GM21423 (cell line): ENCODE data around the gene FLYWCH2.
A peak's percentile ranks its signal among the peaks of the same experiment; 100 is the strongest.
"Not testable (repeated sequence)": the region's sequence is repeated elsewhere in the genome, so short reads cannot be mapped to it uniquely, and the experiment has no call there.

Experiments used
- ATAC-seq: cut with Tn5 transposase; IDR thresholded peaks from one replicate; pipeline ENCODE4 v1.9.1; 2021; ENCODE audit warnings: mild to moderate bottlenecking, moderate library complexity; ENCODE audit not compliant: unreplicated experiment

The FLYWCH2 gene

GRCh38 chr16:2881783-2882649 lies 999 bp upstream of the FLYWCH2 start:
- ATAC-seq = no peak

- no peak for ATAC-seq
Measured at GRCh38 chr16:2883458-2883908, 468 bp downstream of the FLYWCH2 start.

GRCh38 chr16:2884041-2884451 lies 1.0 kb downstream of the FLYWCH2 start:
- no peak for ATAC-seq

- ATAC-seq = no peak
Measured at GRCh38 chr16:2894231-2894630, 11.2 kb downstream of the FLYWCH2 start.

- ATAC-seq = no peak
Measured at GRCh38 chr16:2895813-2896212, 12.8 kb downstream of the FLYWCH2 start.

- no peak for ATAC-seq
Measured at GRCh38 chr16:2896480-2897010, 13.5 kb downstream of the FLYWCH2 start.

GRCh38 chr16:2897110-2897509 lies 14.1 kb downstream of the FLYWCH2 start:
- peak; percentile 64 for ATAC-seq

GRCh38 chr16:2898831-2899563 lies 16.0 kb downstream of the FLYWCH2 start:
- no peak for ATAC-seq

- ATAC-seq = no peak
Measured at GRCh38 chr16:2899564-2900072, 16.6 kb downstream of the FLYWCH2 start.

GRCh38 chr16:2900526-2901075 lies 17.6 kb downstream of the FLYWCH2 start:
- no peak for ATAC-seq

- ATAC-seq = no peak
Measured at GRCh38 chr16:2902337-2903130, 19.5 kb downstream of the FLYWCH2 start.

GRCh38 chr16:2904100-2904921 lies 21.3 kb downstream of the FLYWCH2 start:
- peak; percentile 34 for ATAC-seq

GRCh38 chr16:2904922-2905240 lies 21.9 kb downstream of the FLYWCH2 start:
- ATAC-seq = peak; percentile 1

GRCh38 chr16:2905241-2905987 lies 22.4 kb downstream of the FLYWCH2 start:
- ATAC-seq = peak; percentile 74

GRCh38 chr16:2905988-2906387 lies 23.0 kb downstream of the FLYWCH2 start:
- no peak for ATAC-seq

- ATAC-seq = not testable (repeated sequence)
Measured at GRCh38 chr16:2907084-2907753, 24.2 kb downstream of the FLYWCH2 start.

GRCh38 chr16:2910441-2910969 lies 27.5 kb downstream of the FLYWCH2 start:
- ATAC-seq = no peak
